GM12801 (cell line): ENCODE data around the gene SIRT7.

Source experiments
- CTCF ChIP-seq: IDR thresholded peaks from one replicate; pipeline ENCODE4 v1.5.1; 2011; ENCODE audit warnings: control low read depth; ENCODE audit not compliant: insufficient read length; ENCODE audit errors: extremely low read depth

Gene SIRT7

GRCh38 chr17:81927152-81927652 is 9.2 kb upstream of the SIRT7 start:
- no peak for TF ChIP-seq CTCF

DNA sequence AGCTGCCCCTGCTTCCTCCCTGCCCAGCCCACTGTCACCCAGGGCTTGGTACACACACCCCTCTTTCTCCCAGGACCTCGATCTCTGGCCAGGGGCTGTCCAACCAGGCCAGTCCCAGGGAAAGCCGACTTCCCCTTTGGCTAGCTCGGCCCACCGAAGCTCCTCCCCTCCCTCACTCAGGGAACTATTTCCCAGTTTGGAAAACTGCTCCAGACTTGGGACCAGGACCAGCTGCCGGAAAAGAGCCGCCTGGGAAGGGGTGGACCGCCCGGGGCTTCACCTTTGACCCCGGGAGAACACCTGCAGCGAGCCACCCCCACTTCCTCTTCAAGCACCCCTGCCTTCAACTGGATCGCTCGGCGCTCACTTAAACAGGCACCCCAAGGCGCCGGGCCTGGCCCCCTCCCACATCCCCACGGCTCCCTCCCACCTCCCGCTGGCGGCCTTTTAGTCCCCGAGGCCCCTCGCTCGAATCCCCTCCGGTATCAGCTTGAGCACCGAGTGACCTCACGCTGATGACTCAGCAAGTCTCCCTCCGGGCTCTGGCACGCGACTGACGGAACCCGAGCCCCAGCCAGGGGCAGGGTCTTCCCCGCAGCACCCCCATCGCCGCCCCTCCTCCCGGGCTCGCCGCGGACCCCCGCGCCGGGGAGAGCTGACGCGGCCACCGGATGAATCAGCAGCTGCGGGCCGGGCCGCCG is 8.6 kb upstream of the SIRT7 start:
- TF ChIP-seq CTCF = no peak

DNA sequence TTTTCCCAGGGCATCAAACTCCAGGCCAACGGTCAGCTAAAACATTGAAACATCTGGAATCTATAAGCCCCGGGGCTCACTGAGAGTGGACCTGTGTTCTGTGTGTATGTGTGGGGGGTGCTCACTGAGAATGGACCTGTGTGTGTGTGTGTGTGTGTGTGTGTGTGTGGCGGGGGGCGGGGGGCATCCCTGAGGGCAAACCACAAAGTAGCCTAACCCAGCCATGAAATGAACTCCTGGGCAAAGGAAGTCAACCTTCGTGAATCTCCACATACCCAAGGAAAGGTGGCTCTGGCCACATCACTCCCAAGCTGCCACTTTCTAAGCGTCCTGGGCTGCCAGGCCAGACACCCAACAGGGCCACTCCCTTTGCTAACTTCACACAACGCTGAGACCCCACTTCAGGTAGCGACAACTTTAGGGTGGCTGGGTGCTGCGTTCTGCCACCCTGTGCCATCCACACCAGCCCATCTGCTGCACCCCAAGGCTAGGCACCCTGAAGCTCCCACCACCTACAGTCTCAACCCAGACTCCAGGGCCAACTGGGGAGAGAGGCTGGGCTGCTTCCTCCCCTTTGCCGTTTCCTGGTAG is 8.0 kb upstream of the SIRT7 start:
- no peak for TF ChIP-seq CTCF

DNA sequence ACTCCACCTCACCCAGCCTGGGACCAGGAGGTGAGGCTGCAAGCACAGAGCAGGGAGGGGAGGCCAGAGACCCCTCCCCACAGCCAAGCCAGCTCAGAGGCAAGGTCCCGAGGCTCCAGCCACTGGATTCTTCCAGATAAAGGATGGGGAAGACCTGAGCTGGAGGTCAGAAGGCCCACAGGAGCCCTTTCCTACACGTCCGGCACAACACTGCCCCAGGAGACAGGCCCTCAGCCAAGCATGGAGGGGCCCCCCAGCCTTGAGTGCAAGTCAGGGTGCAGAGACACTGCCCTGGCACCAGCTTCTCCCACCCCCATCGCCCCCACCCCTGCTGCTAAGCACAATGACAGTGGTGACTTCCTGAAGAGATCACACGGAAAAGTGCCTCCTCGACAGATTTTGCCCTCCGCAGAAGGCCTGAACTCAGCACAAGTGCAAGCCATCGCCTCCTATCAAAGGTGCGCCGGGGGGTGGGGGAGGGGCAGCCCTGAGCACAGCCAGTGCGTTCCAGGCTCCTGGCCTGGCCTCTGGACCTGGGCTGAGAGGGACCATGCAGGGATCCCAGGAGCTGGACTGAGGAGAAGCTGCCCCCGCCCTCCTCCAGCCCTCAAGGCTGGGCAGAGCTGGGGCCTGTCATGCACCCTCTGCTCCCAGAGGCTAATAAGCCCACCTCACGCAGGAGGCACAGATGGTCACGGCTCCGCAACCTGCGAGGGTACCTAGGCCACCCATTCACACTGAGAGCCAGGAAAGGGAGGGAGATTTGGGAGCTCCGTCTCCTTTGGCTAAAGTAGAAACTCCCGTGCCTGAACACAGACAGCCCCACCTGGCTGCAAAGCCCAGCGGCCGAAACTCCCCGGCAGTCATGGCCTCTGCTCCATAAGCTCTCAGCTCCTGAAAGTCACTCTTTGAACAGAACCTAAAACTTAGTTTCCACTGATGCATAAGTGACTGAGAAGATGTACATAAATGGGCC is 6.9 kb upstream of the SIRT7 start:
- TF ChIP-seq CTCF = no peak

DNA sequence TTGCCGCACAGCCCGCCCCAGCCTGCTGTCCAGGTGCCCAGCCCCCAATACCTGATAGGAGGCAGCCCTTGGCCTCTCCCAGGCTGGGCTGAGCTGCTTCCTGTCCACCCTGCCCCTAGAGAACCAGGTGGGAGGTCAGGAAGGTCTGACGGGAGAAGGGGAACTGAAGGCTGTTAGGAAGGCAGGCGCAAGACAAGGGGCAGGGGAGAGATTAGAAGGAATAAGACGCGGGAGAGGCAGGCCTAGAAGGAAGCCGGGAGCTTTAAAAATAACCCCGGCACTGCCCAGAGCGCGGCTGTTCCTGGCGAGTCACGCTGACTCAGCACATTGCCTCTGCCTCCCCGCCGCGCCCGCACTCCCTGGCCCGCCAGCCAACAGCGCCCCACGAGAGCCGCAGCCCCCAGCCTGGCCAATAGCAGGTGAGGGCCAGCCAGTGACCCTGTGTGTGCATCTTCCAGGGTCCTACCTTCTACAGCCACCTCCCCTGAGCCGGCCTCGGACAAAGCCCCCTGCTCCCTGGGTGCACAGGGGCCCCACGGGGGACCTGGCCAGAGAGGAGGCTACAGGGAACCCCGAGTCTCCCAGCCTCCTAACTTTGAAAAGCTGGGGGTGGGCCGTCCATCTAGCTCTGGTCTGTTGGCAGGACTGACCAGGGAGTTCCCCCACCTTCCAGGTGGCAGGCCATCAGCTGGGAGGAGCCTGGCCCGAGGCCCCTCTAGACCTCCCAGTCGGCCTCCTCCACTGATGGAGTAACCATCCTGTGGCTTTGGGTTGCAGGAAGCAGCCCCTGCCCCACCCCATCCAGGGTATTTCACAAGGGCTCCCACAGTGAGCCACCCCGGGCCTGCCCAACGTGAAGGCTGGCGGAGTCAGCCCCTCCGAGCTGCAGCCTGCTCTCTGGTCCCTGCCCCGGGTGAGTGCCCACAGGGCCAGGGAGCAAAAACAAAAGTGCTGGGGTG is 5.6 kb upstream of the SIRT7 start:
- no peak for TF ChIP-seq CTCF

GRCh38 chr17:81922566-81923301 is 4.8 kb upstream of the SIRT7 start:
- no peak for TF ChIP-seq CTCF
